GM19240 (cell line): ENCODE data around the gene GALR2.

Experiments
- DNase-seq: peaks from one replicate; pipeline ENCODE4 v3.0.0; 2011; ENCODE audit warnings: low spot score; ENCODE audit not compliant: insufficient read length

GALR2 gene

GRCh38 chr17:76094046-76094445 lies 19.5 kb downstream of the GALR2 start:
- DNase-seq, result no peak

GRCh38 chr17:76095943-76096342 lies 21.4 kb downstream of the GALR2 start:
- DNase-seq, result no peak

GRCh38 chr17:76097716-76098295 lies 23.2 kb downstream of the GALR2 start:
- no peak for DNase-seq

- no peak for DNase-seq
Observed at GRCh38 chr17:76102944-76103273, 28.3 kb downstream of the GALR2 start.

DNA sequence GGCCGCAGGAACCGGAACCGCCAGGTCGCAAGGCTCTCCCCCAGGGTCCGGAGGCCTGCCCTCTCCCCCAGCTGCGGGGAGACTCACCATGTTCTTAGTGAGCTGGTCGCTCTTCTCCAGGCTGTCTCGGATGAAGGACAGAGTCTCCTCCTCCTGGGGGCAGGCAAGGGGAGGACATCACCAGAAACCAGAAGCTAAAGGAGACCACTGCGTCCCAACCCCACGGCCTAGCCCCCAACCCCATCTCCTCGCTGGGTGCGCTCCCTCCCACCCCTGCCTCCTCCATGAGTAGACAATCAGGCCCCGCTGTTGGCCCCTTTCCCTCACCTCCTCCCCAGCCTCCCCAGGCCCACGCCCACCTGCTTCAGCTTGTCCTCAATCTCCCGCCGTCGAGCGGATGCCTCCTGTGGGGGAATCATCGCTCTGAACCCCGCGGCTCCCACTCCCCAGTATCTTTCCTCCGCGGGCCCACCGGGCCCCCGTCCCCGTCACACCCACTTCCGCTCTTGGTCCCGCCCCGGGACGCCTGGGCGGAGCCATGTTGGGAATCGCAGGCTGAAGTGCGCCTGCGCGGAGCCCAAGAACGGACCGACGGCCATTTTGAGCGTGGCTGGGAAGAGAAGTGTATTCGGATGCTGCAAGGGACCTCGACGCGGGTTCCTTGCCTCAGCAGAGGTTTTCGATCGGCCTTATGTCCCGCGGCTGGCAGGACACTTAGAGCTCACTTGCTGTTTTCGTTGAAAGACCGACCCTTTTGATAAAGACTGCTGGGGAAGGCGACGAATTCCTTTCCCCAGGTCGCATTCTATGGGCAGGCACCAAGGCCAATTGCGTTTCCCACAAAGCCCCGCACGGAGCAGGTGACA lies 28.9 kb downstream of the GALR2 start, which contains the start of gene EXOC7:
TSS of gene EXOC7 (minus strand) at position 514 of the 866 bp plus-strand sequence. CDS start at position 419, 95 bp downstream.
- peak; percentile 96 for DNase-seq

DNA sequence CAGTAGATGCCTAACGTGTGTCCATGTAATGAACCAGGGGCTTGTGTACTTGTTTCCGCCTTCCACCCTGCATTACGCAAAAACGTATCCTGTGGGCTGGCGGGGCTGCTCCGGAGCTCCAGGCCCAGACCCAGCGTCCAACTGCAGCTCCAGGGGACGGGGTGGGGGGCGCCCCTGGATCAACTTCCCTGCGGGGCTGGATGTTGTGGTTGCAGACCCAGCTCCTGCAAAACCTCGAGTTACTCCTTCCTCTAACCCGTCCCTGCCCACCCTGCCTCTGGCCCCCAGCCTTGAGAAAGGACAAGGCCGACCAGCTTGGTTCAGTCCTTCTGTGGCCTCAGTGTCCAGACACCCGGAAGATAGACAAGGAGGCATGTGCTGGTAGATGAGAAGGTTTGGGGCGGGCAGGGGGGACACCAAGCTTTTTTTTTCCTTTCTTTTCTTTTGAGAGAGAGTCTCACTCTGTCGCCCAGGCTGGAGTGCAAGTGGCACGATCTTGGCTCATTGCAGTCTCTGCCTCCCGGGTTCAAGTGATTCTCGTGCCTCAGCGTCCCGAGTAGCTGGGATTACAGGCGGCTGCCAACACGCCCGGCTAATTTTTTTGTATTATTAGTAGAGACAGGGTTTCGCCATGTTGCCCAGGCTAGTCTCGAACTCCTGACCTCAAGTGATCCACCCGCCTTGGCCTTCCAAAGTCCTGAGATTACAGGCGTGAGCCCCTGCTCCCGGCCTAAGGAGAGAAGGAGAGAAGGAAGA lies 29.7 kb downstream of the GALR2 start:
- DNase-seq, result no peak

DNA sequence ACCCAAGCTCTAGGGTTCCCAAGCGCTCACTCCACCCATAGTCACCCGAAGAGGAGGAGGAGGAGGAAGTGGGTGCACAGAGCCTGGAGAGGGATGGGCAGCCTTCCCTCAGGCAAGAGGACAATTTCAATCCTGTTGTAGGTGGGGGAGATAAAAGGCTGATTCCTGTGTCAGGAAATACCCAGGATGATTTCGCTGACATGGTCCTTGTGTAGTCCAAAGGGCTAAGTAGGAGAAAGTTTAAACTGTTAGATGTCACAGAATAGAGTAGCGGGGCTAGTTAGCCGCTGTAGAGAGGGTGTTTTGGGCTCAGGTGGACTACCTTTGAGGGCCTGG lies 30.3 kb downstream of the GALR2 start:
- DNase-seq, result no peak

GRCh38 chr17:76106703-76107102 lies 32.1 kb downstream of the GALR2 start:
- DNase-seq, result no peak

- no peak for DNase-seq
Observed at GRCh38 chr17:76107509-76107908, 32.9 kb downstream of the GALR2 start.

DNA sequence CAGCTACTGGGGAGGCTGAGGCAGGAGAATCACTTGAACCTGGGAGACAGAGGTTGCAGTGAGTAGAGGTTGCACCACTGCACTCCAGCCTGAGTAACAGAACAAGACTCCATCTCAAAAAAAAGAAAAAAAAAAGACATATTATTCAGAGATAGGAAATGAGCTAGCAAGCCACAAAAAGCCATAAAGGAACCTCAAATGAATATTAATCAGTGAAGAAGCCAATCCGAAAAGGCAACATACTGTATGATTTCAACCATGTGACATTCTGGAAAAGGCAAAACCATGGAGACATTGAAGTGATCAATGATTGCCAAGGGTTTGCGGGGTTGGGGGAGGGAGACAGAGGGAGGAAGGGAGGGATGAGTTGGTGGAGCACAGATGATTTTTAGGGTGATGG lies 37.4 kb downstream of the GALR2 start:
- no peak for DNase-seq

DNA sequence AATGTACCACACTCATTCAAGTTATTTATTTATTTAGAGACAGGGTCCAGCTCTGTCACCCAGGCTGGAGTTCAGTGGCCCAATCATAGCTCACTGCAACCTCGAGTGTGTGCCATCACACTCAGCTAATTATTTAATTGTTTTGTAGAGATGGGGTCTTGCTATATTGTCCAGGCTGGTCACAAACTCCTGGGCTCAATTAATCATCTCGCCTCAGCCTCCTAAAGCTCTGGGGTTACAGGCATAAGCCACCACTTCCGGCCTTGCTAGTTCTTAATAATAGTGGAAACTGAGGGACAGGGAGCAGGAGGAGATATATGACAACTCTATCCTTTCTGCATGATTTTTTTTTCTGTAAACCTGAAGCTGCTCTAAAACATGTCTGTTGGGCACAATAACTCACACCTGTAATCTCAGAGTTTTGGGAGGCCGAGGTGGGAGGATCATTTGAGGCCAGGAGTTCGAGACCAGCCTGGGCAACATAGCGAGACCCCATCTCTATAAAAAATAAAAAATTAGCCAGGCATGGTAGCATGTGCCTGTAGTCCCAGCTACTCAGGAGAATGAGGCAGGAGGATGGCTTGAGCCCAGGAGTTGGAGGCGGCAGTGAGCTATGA lies 40.7 kb downstream of the GALR2 start:
- DNase-seq, result no peak

DNA sequence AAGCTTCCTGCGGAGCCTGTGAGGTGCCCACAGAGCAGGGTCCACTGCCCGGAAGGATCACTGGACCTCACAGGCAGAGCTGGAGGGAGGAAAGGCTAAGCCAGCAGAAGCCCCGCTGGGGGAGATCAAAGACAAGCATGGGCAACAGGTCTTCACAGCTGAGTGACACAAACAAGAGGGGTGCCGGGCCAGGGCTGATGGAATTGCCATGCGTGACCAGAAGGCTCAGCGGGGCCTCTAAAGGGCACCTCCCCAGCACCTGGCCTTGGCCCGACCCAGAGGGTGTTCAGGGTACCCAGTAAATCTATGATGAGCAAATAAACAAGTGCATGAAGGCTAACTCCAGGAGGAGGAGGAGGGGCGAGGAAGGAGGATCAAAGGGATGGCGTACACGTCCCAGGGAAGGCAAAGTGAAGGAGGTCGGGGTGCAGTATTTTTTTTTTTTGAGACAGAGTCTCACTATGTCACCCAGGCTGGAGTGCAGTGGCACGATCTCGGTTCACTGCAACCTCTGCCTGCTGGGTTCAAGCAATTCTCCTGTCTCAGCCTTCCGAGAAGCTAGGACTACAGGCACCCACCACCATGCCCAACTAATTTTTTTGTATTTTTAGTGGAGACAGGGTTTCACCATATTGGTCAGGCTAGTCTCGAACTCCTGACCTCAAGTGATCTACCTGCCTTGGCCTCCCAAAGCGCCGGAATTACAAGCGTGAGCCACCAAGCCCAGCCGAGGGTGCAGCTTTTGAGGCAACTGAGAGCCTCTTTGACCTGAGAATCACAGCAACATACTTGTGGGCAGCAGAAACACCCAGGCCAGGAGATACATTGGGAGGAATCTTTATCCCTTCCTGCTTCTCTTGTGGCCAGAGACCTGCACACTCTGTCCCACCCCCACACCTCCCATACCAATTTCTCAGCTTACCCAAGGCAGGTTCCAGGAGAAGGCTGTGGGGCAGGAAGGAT lies 45.1 kb downstream of the GALR2 start:
- no peak for DNase-seq

DNA sequence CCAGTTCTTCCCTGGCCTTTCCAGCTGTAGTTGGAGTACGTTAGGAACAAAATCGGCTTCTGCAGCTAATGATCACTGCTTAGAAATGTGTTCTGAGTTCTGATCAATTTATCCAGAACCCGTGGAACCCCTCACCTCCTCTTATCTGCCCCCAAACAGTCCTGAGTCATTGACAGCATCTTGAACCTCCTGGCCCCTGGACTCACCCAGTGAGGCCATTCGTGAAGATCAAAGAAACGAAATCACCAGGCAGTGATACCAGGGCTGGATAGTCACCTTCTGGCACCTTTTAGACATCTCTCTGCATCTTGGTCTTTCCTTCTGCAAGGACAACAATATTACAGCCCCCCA lies 46.1 kb downstream of the GALR2 start:
- no peak for DNase-seq

DNA sequence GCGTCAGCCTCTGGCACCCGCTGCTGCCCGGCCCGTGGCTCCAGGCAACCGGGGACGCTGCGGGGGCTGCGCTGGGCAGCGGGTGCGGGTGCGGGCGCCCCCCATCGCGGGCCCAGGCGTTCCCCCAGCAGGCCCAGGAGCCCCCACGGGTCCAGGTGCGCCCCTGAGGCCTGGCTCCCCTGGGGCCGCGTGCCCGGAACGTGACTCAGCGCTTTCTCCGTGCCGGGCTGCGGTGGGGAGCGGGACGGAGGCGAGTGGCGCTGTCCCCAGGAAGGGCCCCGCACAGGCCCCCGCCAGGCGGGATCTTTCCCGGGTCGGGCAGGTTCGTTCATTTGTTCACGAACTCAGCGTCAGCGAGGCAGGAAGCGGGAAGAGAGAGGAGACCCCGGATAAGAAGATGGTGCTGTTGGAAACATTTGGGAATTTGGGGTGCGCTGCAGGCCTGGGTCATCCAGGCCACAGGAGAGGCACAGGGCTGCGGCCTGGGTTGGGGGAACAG lies 47.4 kb downstream of the GALR2 start:
- DNase-seq, result no peak

DNA sequence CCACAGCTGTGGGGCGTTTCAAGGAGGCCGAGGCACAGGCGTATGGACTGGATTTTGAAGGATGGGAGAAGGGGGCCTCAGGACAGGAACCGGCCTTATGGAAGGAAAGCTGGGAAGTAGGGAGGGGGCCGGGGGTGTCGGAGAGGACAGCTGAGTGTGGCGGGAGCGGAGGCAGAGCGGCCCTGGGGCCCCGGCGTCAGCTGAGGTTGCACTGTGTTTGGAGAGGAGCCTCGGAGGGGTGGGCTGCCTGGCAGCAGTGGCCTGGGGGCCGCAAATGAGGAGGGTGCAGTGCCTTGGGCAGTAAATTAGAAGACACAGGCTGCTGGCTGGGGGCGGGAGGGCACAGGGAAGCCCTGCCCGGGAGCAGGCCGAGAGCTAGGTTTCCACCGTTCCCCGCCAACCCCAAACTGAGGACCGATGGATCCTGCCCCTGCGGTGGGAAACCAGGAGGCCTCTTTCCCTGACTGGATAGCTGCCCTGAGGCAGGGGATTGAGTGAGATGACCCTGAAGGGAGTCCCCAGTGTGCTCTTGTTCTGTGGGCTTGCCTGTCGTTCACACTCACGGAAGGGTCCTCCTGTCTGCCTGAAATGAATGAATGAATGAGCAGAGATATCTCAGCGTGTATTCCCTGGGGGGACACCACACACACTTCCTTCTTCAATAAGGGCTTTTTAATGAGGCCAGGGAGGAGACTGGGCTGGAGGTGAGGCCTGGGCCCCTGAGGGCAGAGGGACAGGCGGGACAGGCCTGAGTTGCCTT lies 48.0 kb downstream of the GALR2 start:
- no peak for DNase-seq

- DNase-seq, result no peak
Observed at GRCh38 chr17:76123191-76123499, 48.6 kb downstream of the GALR2 start.

GRCh38 chr17:76123749-76124581 lies 49.4 kb downstream of the GALR2 start:
- no peak for DNase-seq

DNA sequence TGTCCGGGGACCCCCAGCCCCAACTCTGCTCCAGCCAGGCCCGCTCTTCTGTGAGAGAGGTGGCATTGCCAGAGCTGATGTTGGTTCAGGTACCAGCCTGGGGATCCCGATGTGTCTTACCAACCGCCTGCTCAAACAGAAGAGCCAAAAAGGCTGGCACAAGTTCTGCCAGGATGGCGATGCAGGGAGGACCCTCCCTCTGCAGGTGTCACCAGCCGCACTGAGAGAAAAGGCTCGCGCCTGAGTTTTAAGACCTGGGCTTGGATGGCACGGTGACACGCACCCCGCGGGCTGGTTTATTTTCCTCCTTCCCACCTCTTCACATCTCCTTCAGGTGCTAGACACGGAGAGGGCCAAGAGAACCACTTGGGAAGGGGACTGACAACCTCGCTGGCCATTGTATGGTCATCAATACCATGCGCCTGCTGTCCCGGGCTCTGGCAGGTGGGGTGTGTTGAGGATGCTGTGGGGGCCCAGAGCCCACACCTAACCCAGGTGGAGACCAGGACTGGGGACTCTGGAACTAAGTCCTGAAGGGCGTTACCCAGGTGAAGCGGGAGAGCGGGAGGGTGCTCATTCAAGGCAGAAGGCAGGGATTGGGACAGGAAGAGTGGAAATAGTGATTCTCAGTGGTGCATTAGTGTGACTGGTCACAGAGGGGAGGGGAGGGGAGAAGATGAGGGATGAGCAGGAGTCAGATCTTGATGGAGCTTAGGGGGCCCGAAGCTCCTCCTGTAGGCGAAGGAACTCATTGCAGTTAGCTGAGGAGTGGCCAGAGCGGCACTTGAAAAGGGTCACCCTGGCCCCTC lies 50.2 kb downstream of the GALR2 start:
- DNase-seq, result no peak

DNA sequence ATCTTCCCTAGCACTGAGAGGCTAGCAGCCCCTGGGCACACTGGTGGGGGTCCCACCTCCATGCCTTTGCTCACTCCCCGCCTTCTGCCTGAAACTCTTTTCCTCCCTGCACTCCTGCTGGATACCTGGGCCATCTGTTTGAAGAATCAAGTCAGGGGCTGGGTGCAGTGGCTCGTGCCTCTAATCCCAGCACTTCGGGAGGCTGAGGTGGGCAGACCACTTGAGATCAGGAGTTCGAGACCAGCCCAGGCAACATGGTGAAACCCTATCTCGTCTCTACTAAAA lies 50.8 kb downstream of the GALR2 start:
- DNase-seq, result no peak
